Chondrocyte (in vitro differentiated cells): ENCODE data around the gene MEP1B. TPM values are rescaled to one million over a fixed set of nuclear protein-coding genes. Genes with fewer than 3 reads are reported as not detected.
"Not testable (repeated sequence)": the region's sequence is repeated elsewhere in the genome, so short reads cannot be mapped to it uniquely, and the experiment has no call there.

ENCODE experiments used
- DNase-seq: peaks from one replicate; pipeline ENCODE4 v3.0.0; 2021; ENCODE audit warnings: mixed read lengths, low spot score
- H3K27ac Mint-ChIP-seq: one replicate; pipeline ENCODE4 v1.8.0; 2021; ENCODE audit warnings: mild to moderate bottlenecking, moderate library complexity, mixed read lengths; ENCODE audit not compliant: unreplicated experiment
- H3K27me3 Mint-ChIP-seq: 2 replicates; pipeline ENCODE4 v1.8.0; 2021; ENCODE audit warnings: low read depth, mixed read lengths
- H3K36me3 Mint-ChIP-seq: 2 replicates; pipeline ENCODE4 v1.8.0; 2021; ENCODE audit warnings: low read depth, mixed read lengths
- H3K4me1 Mint-ChIP-seq: 2 replicates; pipeline ENCODE4 v1.8.0; 2021; ENCODE audit warnings: low read depth, mild to moderate bottlenecking, mixed read lengths
- H3K4me3 Mint-ChIP-seq: one replicate; pipeline ENCODE4 v1.8.0; 2021; ENCODE audit warnings: mild to moderate bottlenecking, moderate library complexity, mixed read lengths; ENCODE audit not compliant: unreplicated experiment
- H3K9me3 Mint-ChIP-seq: 2 replicates; pipeline ENCODE4 v1.8.0; 2021; ENCODE audit warnings: low read depth, mixed read lengths
- CTCF ChIP-seq: fragments of 200-600 bp; sonication (generic); IDR thresholded peaks from 2 replicates; pipeline ENCODE4 v1.5.0; 2021; ENCODE audit warnings: antibody characterized with exemption, mild to moderate bottlenecking, moderate library complexity
- total RNA-seq: library from RNA; stranded (reverse); gene quantifications from 3 replicates; pipeline ENCODE4 v1.2.1, GENCODE V29; 2021

The MEP1B gene
- total RNA-seq, 1 donor from 2014 or later, result not detected

- Mint-ChIP-seq H3K4me3 (no peak overlapping the region), H3K36me3 (no peaks in the 10 kb centered on the region), H3K27me3 (no peaks in the 10 kb centered on the region), H3K4me1 (no peaks in the 10 kb centered on the region), H3K27ac (no peak overlapping the region), H3K9me3 (no peaks in the 10 kb centered on the region)
- DNase-seq, result no peak
- no peak for TF ChIP-seq CTCF
These were observed 20.0 kb downstream of the MEP1B start for GRCh38 chr18:32209685-32210445.

GRCh38 chr18:32213693-32214092, 23.9 kb downstream of the MEP1B start:
- no peak overlapping the region for H3K27ac Mint-ChIP-seq
- H3K4me1 Mint-ChIP-seq, result no peaks in the 10 kb centered on the region
- H3K4me3 Mint-ChIP-seq, result no peak overlapping the region
- DNase-seq, result no peak
- TF ChIP-seq CTCF, result no peak
- no peaks in the 10 kb centered on the region for H3K36me3 Mint-ChIP-seq
- H3K27me3 Mint-ChIP-seq, result no peaks in the 10 kb centered on the region
- H3K9me3 Mint-ChIP-seq, result no peaks in the 10 kb centered on the region

- H3K4me3 Mint-ChIP-seq, result no peak overlapping the region
- no peaks in the 10 kb centered on the region for H3K4me1 Mint-ChIP-seq
- peaks cover 2% of the 10 kb centered on the region for H3K27me3 Mint-ChIP-seq
- no peaks in the 10 kb centered on the region for H3K9me3 Mint-ChIP-seq
- H3K27ac Mint-ChIP-seq, result no peak overlapping the region
- no peak for TF ChIP-seq CTCF
- no peaks in the 10 kb centered on the region for H3K36me3 Mint-ChIP-seq
- DNase-seq, result no peak
These were observed 26.6 kb downstream of the MEP1B start for GRCh38 chr18:32216390-32216789.

- Mint-ChIP-seq H3K4me3 (no peak overlapping the region), H3K4me1 (no peaks in the 10 kb centered on the region), H3K27me3 (peaks cover 2% of the 10 kb centered on the region), H3K36me3 (no peaks in the 10 kb centered on the region), H3K27ac (no peak overlapping the region), H3K9me3 (peaks cover 4% of the 10 kb centered on the region)
- DNase-seq, result no peak
- no peak for TF ChIP-seq CTCF
These were observed 29.7 kb downstream of the MEP1B start for GRCh38 chr18:32219431-32220018.

GRCh38 chr18:32233348-32233747, 43.5 kb downstream of the MEP1B start:
- not testable (repeated sequence) for H3K36me3 Mint-ChIP-seq, DNase-seq, H3K4me1 Mint-ChIP-seq, H3K4me3 Mint-ChIP-seq, H3K9me3 Mint-ChIP-seq, H3K27me3 Mint-ChIP-seq, H3K27ac Mint-ChIP-seq

- Mint-ChIP-seq H3K4me3 (no peak overlapping the region), H3K27ac (no peak overlapping the region), H3K9me3 (peaks cover 5% of the 10 kb centered on the region), H3K27me3 (peaks cover 9% of the 10 kb centered on the region), H3K36me3 (no peaks in the 10 kb centered on the region), H3K4me1 (no peaks in the 10 kb centered on the region)
- TF ChIP-seq CTCF, result no peak
- no peak for DNase-seq
These were observed 47.2 kb downstream of the MEP1B start for GRCh38 chr18:32237049-32237448.
